OCI-LY1 (cell line): ENCODE results near the gene PXYLP1.

Experiments
- H2AFZ ChIP-seq: fragments of 200-600 bp; sonication (generic), shearing (Covaris generic); 2 replicates; pipeline ENCODE4 v1.6.0; 2014; ENCODE audit warnings: antibody characterized with exemption, mild to moderate bottlenecking, low read length
- H3F3A ChIP-seq: fragments of 200-600 bp; sonication (generic), shearing (Covaris generic); 2 replicates; pipeline ENCODE4 v1.6.0; 2014; ENCODE audit warnings: mild to moderate bottlenecking, antibody characterized with exemption, low read length, moderate library complexity; ENCODE audit not compliant: insufficient read depth
- H3K27ac ChIP-seq: fragments of 200-600 bp; sonication (generic); 2 replicates; pipeline ENCODE4 v1.5.1; 2014; ENCODE audit warnings: low read length, mixed run types, mild to moderate bottlenecking, low read depth; ENCODE audit not compliant: poor library complexity, severe bottlenecking
- H3K27me3 ChIP-seq: fragments of 200-600 bp; sonication (generic); 2 replicates; pipeline ENCODE4 v1.6.0; 2014; ENCODE audit warnings: antibody characterized with exemption, mild to moderate bottlenecking, low read length, moderate library complexity; ENCODE audit not compliant: insufficient read depth
- H3K36me3 ChIP-seq: fragments of 200-600 bp; sonication (generic); 2 replicates; pipeline ENCODE4 v1.6.1; 2014; ENCODE audit warnings: mild to moderate bottlenecking, antibody characterized with exemption, low read length, moderate library complexity, mixed read lengths; ENCODE audit not compliant: insufficient read depth
- H3K4me1 ChIP-seq: fragments of 200-600 bp; sonication (generic); 2 replicates; pipeline ENCODE4 v1.5.1; 2014; ENCODE audit warnings: mild to moderate bottlenecking, low read length, moderate library complexity; ENCODE audit not compliant: insufficient read depth, severe bottlenecking
- H3K4me2 ChIP-seq: fragments of 200-600 bp; sonication (generic), shearing (Covaris generic); 2 replicates; pipeline ENCODE4 v1.6.1; 2014; ENCODE audit warnings: low read length
- H3K4me3 ChIP-seq: fragments of 200-600 bp; sonication (generic); 2 replicates; pipeline ENCODE4 v1.5.1; 2014; ENCODE audit warnings: low read length, low read depth, mild to moderate bottlenecking, mixed read lengths; ENCODE audit not compliant: poor library complexity, severe bottlenecking
- H3K79me2 ChIP-seq: fragments of 200-600 bp; shearing (Covaris generic); 2 replicates; pipeline ENCODE4 v1.6.1; 2016; ENCODE audit warnings: mixed run types, low read length, mixed read lengths; ENCODE audit not compliant: insufficient read depth
- H3K9ac ChIP-seq: fragments of 200-600 bp; sonication (generic), shearing (Covaris generic); 2 replicates; pipeline ENCODE4 v1.6.1; 2014; ENCODE audit warnings: mild to moderate bottlenecking, low read length, mixed read lengths
- H3K9me2 ChIP-seq: fragments of 200-600 bp; sonication (generic), shearing (Covaris generic); 2 replicates; pipeline ENCODE4 v1.6.1; 2014; ENCODE audit warnings: low read depth, mild to moderate bottlenecking, low read length, mixed read lengths
- H3K9me3 ChIP-seq: fragments of 200-600 bp; shearing (Covaris generic); 2 replicates; pipeline ENCODE4 v1.6.1; 2014; ENCODE audit warnings: low read length, mixed read lengths
- H4K20me1 ChIP-seq: fragments of 200-600 bp; sonication (generic), shearing (Covaris generic); 2 replicates; pipeline ENCODE4 v1.6.0; 2016; ENCODE audit warnings: mild to moderate bottlenecking, low read length; ENCODE audit not compliant: insufficient read depth
- EZH2 ChIP-seq: fragments of 200-600 bp; sonication (generic), shearing (Covaris generic); IDR thresholded peaks from 2 replicates; pipeline ENCODE4 v1.8.0; 2017; ENCODE audit warnings: borderline replicate concordance, mixed run types, mild to moderate bottlenecking, antibody characterized with exemption, low read length, moderate library complexity, mixed read lengths
- TF ChIP-seq, protein P1 (sequence below): fragments of 200-600 bp; sonication (generic), shearing (Covaris generic); IDR thresholded peaks from 2 replicates; pipeline ENCODE4 v1.5.1; 2017; ENCODE audit warnings: mild to moderate bottlenecking, antibody characterized with exemption, low read length, moderate library complexity, mixed read lengths

The PXYLP1 gene

DNA sequence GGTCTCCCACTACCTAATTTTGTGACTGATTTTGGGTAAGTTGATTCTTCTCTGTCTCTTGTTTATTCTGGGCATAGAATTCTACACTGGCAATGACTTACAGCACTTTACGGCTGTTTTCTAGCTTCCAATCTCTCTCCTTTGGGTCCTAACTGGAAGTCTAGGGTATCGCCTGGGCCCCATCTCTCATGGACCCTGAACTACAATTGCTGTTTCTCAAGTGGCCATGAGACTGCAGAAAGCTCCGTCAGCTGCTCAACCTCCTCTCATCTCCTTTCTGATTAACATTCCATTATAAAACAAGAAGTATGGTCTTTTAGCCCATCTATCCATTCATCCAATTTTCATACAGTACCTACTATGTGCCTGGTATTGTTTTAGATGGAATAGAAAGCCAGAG lies 4.4 kb upstream of the PXYLP1 start:
- Histone ChIP-seq H2AFZ (no peak overlapping the region), H3K9ac (no peak overlapping the region), H4K20me1 (no peaks in the 10 kb centered on the region), H3K4me3 (no peak overlapping the region), H3K4me1 (peaks cover 10% of the 10 kb centered on the region), H3K36me3 (no peaks in the 10 kb centered on the region), H3K9me3 (peaks cover 19% of the 10 kb centered on the region), H3K4me2 (no peak overlapping the region), H3K79me2 (no peaks in the 10 kb centered on the region), H3K27me3 (peaks cover 4% of the 10 kb centered on the region; the same call in 1 of the 2 replicates), H3K27ac (no peak overlapping the region), H3F3A (no peaks in the 10 kb centered on the region), H3K9me2 (no peaks in the 10 kb centered on the region)
- TF ChIP-seq EZH2, result no peak
- TF ChIP-seq, protein P1, sequence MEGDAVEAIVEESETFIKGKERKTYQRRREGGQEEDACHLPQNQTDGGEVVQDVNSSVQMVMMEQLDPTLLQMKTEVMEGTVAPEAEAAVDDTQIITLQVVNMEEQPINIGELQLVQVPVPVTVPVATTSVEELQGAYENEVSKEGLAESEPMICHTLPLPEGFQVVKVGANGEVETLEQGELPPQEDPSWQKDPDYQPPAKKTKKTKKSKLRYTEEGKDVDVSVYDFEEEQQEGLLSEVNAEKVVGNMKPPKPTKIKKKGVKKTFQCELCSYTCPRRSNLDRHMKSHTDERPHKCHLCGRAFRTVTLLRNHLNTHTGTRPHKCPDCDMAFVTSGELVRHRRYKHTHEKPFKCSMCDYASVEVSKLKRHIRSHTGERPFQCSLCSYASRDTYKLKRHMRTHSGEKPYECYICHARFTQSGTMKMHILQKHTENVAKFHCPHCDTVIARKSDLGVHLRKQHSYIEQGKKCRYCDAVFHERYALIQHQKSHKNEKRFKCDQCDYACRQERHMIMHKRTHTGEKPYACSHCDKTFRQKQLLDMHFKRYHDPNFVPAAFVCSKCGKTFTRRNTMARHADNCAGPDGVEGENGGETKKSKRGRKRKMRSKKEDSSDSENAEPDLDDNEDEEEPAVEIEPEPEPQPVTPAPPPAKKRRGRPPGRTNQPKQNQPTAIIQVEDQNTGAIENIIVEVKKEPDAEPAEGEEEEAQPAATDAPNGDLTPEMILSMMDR, result no peak

DNA sequence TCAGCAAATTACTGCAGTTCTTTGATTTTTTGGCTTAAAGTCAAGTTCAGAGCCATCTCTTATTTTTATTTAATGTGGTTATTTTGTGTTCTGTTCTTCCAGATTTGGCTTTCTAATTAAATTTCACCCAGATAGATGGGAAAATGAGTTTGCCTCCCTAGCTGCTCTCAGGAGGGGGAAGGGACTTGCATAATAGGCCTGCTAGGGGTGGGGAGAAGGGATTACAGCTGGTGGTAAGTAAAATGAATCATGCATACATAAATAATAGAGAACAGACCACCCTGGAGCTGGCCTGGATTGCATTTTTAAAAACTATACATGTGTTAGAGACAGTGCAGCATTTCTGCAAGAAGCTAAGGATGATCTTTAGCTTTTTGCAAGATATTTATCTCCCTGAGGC lies 3.9 kb upstream of the PXYLP1 start:
- peaks cover 17% of the 10 kb centered on the region for H3K9me3 ChIP-seq

DNA sequence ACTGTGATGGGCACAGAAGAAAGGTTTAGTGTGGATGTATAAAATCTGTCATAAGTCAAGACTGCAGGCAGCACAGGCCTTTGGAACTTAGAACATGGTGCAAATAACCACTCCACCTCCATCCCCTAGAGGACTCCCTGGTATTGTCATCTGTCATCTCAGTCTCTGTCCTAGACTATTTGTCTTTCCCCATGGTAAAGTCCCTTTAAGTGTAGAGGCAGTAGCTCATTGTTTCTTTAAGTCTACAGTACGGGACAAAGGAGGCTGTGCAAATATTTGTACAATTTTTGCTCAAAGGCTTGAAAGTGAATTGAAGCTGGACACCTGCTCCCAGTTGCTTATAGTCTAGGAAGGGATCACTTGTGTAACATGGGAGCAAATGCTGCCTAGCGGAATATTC lies 3.2 kb upstream of the PXYLP1 start:
- Histone ChIP-seq H3K9ac (no peak overlapping the region), H3K79me2 (no peaks in the 10 kb centered on the region), H3K4me2 (no peak overlapping the region), H3K9me3 (peaks cover 11% of the 10 kb centered on the region), H2AFZ (no peak overlapping the region), H3K9me2 (no peaks in the 10 kb centered on the region), H3F3A (no peaks in the 10 kb centered on the region), H3K4me1 (peaks cover 15% of the 10 kb centered on the region), H3K36me3 (no peaks in the 10 kb centered on the region), H4K20me1 (no peaks in the 10 kb centered on the region), H3K27me3 (peaks cover 4% of the 10 kb centered on the region; the same call in 1 of the 2 replicates), H3K27ac (no peak overlapping the region), H3K4me3 (no peak overlapping the region)
- TF ChIP-seq EZH2, result no peak
- TF ChIP-seq, protein P1, result no peak

More for the DNA sequence above, 3.9 kb upstream of the PXYLP1 start:
- no peak overlapping the region for H3K4me3 ChIP-seq
- no peak for TF ChIP-seq EZH2
- TF ChIP-seq, protein P1, result no peak
- H3K9ac ChIP-seq, result no peak overlapping the region
- H3K27ac ChIP-seq, result no peak overlapping the region
- peaks cover 15% of the 10 kb centered on the region for H3K4me1 ChIP-seq
- no peak overlapping the region for H2AFZ ChIP-seq
- peaks cover 4% of the 10 kb centered on the region; the same call in 1 of the 2 replicates for H3K27me3 ChIP-seq
- H3K9me2 ChIP-seq, result no peaks in the 10 kb centered on the region
- no peaks in the 10 kb centered on the region for H4K20me1 ChIP-seq
- no peaks in the 10 kb centered on the region for H3K36me3 ChIP-seq
- no peaks in the 10 kb centered on the region for H3F3A ChIP-seq
- H3K79me2 ChIP-seq, result no peaks in the 10 kb centered on the region
- no peak overlapping the region for H3K4me2 ChIP-seq
